ENCODE data around the gene RAB6C. TPM values are rescaled to one million over a fixed set of nuclear protein-coding genes. Genes with fewer than 3 reads are reported as not detected.
"Not testable (repeated sequence)": the region's sequence is repeated elsewhere in the genome, so short reads cannot be mapped to it uniquely, and the experiment has no call there.

The RAB6C gene
- total RNA-seq, 1 experiment from 2014 or later, result 0.02 TPM

- DNase-seq (ENCODE audit: low read depth), result not testable (repeated sequence)
Observed at GRCh38 chr2:129993151-129993550, 13.7 kb downstream of the RAB6C start.

- not testable (repeated sequence) for DNase-seq (ENCODE audit: low read depth)
Observed at GRCh38 chr2:129996657-129997237, 17.3 kb downstream of the RAB6C start.

- DNase-seq (ENCODE audit: low read depth), result not testable (repeated sequence)
Observed at GRCh38 chr2:129998771-129999170, 19.3 kb downstream of the RAB6C start.

- DNase-seq (ENCODE audit: low read depth), result not testable (repeated sequence)
Observed at GRCh38 chr2:130005862-130006261, 26.4 kb downstream of the RAB6C start.

- DNase-seq (ENCODE audit: low read depth), result not testable (repeated sequence)
Observed at GRCh38 chr2:130016701-130017100, 37.2 kb downstream of the RAB6C start.

GRCh38 chr2:130019402-130019801, 39.9 kb downstream of the RAB6C start:
- no peak for DNase-seq (ENCODE audit: low read depth)

- not testable (repeated sequence) for DNase-seq (ENCODE audit: low read depth)
Observed at GRCh38 chr2:130020069-130020468, 40.6 kb downstream of the RAB6C start.

- not testable (repeated sequence) for DNase-seq (ENCODE audit: low read depth)
Observed at GRCh38 chr2:130025931-130026330, 46.5 kb downstream of the RAB6C start.

Other genes with a start within 250 kb of the RAB6C start
- not detected in 2 replicates for gene POTEF, start 149.6 kb downstream of the RAB6C start, total RNA-seq (2014; rRNA removed; shearing (Covaris generic))
- gene CCDC74B, start 165.4 kb downstream of the RAB6C start, total RNA-seq (2014; rRNA removed; shearing (Covaris generic)), result 4.2 and 5.8 TPM in 2 replicates
- gene SMPD4, start 201.9 kb downstream of the RAB6C start, total RNA-seq (2014; rRNA removed; shearing (Covaris generic)), result 24.2 and 35.0 TPM in 2 replicates
- gene MZT2B, start 202.6 kb downstream of the RAB6C start, total RNA-seq (2014; rRNA removed; shearing (Covaris generic)), result 87.0 and 111 TPM in 2 replicates
- not detected in 2 replicates for gene TUBA3E, start 218.8 kb downstream of the RAB6C start, total RNA-seq (2014; rRNA removed; shearing (Covaris generic))